H1 (cell line): Measurements from ENCODE around the gene CEACAM16.

Experiments
- EZH2 ChIP-seq: fragments of 200-600 bp; sonication (generic); IDR thresholded peaks from 2 replicates; pipeline ENCODE4 v1.7.1; 2012; ENCODE audit warnings: low read depth, mild to moderate bottlenecking, moderate library complexity, low read length, inconsistent platforms; ENCODE audit not compliant: severe bottlenecking
- GABPA ChIP-seq: IDR thresholded peaks from 2 replicates; pipeline ENCODE4 v1.6.1; 2011; ENCODE audit warnings: mild to moderate bottlenecking, low read length, moderate library complexity, borderline replicate concordance; ENCODE audit not compliant: insufficient read depth
- HDAC6 ChIP-seq: IDR thresholded peaks from one replicate; pipeline ENCODE4 v1.7.1; 2012; ENCODE audit warnings: low read depth, mild to moderate bottlenecking, inconsistent platforms, low read length, moderate library complexity
- JUN ChIP-seq: IDR thresholded peaks from 2 replicates; pipeline ENCODE4 v1.6.1; 2011; ENCODE audit warnings: low read depth, mild to moderate bottlenecking, improper control_type of control experiment, low read length
- POLR2A ChIP-seq, 2 experiments: IDR thresholded peaks; 1 replicate in 1 of 2; 2 replicates in 1 of 2; pipeline ENCODE4 v1.6.1; 2011; ENCODE audit warnings: low read depth in 2 of 2, low read length in 2 of 2, mild to moderate bottlenecking in 2 of 2; ENCODE audit errors: control extremely low read depth in 1 of 2
- SP4 ChIP-seq: IDR thresholded peaks from 2 replicates; pipeline ENCODE4 v1.6.1; 2012; ENCODE audit warnings: low read length, inconsistent platforms
- TAF7 ChIP-seq: optimal IDR thresholded peaks from 2 replicates; pipeline ENCODE3; 2011; ENCODE audit warnings: low read depth, mild to moderate bottlenecking, inconsistent platforms, low read length, moderate library complexity, borderline replicate concordance
- YY1 ChIP-seq: IDR thresholded peaks from 2 replicates; pipeline ENCODE4 v1.6.1; 2011; ENCODE audit warnings: low read depth, mild to moderate bottlenecking, low read length
- TF ChIP-seq, protein P1 (sequence below), 3 experiments: IDR thresholded peaks; 1 replicate in 2 of 3; 2 replicates in 1 of 3; pipeline versions ENCODE4 v1.5.1 to v1.6.1; 2011; ENCODE audit warnings: low read length in 3 of 3, mild to moderate bottlenecking in 3 of 3, inconsistent platforms in 2 of 3, low read depth in 1 of 3, moderate library complexity in 1 of 3; ENCODE audit not compliant: insufficient read depth in 1 of 3; ENCODE audit errors: control extremely low read depth in 1 of 3

DNA sequence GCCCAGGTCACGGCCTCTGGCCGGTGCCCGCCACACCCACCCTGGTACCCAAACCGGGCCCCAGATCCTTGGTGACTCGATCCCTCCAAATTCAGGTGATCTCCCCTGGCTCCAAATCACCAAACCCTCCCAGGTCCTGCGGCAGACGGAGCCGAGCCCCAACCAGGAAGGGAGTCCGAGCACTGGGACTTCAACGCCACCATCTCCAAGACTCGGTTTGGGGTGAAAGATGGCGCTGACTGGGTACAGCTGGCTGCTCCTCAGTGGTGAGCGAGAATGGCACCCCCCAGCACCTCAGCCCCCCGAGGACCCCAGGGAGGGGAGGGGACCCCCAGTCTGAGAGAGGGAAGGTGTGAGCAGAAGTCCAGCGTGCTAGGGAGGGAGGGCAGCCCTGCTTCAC lies 2.3 kb downstream of the CEACAM16 start:
- TF ChIP-seq, protein P1, sequence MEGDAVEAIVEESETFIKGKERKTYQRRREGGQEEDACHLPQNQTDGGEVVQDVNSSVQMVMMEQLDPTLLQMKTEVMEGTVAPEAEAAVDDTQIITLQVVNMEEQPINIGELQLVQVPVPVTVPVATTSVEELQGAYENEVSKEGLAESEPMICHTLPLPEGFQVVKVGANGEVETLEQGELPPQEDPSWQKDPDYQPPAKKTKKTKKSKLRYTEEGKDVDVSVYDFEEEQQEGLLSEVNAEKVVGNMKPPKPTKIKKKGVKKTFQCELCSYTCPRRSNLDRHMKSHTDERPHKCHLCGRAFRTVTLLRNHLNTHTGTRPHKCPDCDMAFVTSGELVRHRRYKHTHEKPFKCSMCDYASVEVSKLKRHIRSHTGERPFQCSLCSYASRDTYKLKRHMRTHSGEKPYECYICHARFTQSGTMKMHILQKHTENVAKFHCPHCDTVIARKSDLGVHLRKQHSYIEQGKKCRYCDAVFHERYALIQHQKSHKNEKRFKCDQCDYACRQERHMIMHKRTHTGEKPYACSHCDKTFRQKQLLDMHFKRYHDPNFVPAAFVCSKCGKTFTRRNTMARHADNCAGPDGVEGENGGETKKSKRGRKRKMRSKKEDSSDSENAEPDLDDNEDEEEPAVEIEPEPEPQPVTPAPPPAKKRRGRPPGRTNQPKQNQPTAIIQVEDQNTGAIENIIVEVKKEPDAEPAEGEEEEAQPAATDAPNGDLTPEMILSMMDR (IDR thresholded peaks at IDR 0.05; ENCODE audit: control extremely low read depth in 1 of 3, insufficient read depth in 1 of 3, low read depth in 1 of 3, low read length in 3 of 3), result no peak
- TF ChIP-seq POLR2A (IDR thresholded peaks at IDR 0.05; ENCODE audit: control extremely low read depth in 1 of 2, low read depth in 2 of 2, low read length in 2 of 2) (no peak), GABPA (no peak), YY1 (no peak), JUN (no peak), EZH2 (no peak), SP4 (no peak), TAF7 (no peak), HDAC6 (no peak)
